Caco-2 (cell line): ENCODE results near the gene ARHGDIB. TPM values are rescaled to one million over a fixed set of nuclear protein-coding genes. Genes with fewer than 3 reads are reported as not detected.

Source experiments
- total RNA-seq: library from RNA; stranded (reverse); gene quantifications from 2 replicates; pipeline ENCODE4 v1.2.3, GENCODE V29; 2022

Gene ARHGDIB
- total RNA-seq, 1 experiment from 2014 or later, result 15.9 TPM

Other genes with a start within 250 kb of the ARHGDIB start
- 159 and 184 TPM in 2 replicates for gene WBP11, start 158.1 kb downstream of the ARHGDIB start, total RNA-seq
- 1.8 and 2.8 TPM in 2 replicates for gene C12orf60, start 157.9 kb downstream of the ARHGDIB start, total RNA-seq
- not detected in 2 replicates for gene SMCO3, start 147.4 kb downstream of the ARHGDIB start, total RNA-seq
- gene ART4, start 118.1 kb downstream of the ARHGDIB start, total RNA-seq, result 0.19 and 0.57 TPM in 2 replicates
- not detected in 2 replicates for gene MGP, start 75.7 kb downstream of the ARHGDIB start, total RNA-seq
- gene ERP27, start 23.1 kb downstream of the ARHGDIB start, total RNA-seq, result 0.98 and 1.1 TPM in 2 replicates
- gene PDE6H, start 11.4 kb upstream of the ARHGDIB start, total RNA-seq, result not detected in 2 replicates